Measurements from ENCODE around the gene C3orf20.

- TF ChIP-seq CTCF (IDR thresholded peaks at IDR 0.05) (no peak), POLR2A (IDR thresholded peaks at IDR 0.05) (no peak)
Measured at GRCh38 chr3:14680716-14681115, 5.8 kb downstream of the C3orf20 start.
